ENCODE data around the gene POU2AF1.

- TF ChIP-seq, protein P1, sequence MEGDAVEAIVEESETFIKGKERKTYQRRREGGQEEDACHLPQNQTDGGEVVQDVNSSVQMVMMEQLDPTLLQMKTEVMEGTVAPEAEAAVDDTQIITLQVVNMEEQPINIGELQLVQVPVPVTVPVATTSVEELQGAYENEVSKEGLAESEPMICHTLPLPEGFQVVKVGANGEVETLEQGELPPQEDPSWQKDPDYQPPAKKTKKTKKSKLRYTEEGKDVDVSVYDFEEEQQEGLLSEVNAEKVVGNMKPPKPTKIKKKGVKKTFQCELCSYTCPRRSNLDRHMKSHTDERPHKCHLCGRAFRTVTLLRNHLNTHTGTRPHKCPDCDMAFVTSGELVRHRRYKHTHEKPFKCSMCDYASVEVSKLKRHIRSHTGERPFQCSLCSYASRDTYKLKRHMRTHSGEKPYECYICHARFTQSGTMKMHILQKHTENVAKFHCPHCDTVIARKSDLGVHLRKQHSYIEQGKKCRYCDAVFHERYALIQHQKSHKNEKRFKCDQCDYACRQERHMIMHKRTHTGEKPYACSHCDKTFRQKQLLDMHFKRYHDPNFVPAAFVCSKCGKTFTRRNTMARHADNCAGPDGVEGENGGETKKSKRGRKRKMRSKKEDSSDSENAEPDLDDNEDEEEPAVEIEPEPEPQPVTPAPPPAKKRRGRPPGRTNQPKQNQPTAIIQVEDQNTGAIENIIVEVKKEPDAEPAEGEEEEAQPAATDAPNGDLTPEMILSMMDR (IDR thresholded peaks at IDR 0.05), result no peak
- no peak for TF ChIP-seq POLR2A (IDR thresholded peaks at IDR 0.05)
Measured at GRCh38 chr11:111403051-111403726, 24.1 kb upstream of the POU2AF1 start.

All from right lobe of liver (tissue), 4 donors.